ENCODE results near the gene HAPLN2.
"Not testable (repeated sequence)": the region's sequence is repeated elsewhere in the genome, so short reads cannot be mapped to it uniquely, and the experiment has no call there.

Gene HAPLN2

GRCh38 chr1:156618853-156619581 lies at the start of gene HAPLN2:
Gene HAPLN2 (plus strand): TSS chr1:156619415. CDS start chr1:156623491, 4,076 bp downstream.
- DNase-seq = peak; percentile 26

- DNase-seq = no peak
Observed at GRCh38 chr1:156571261-156571852, 47.9 kb upstream of the HAPLN2 start.

- DNase-seq = peak; percentile 69
Observed at GRCh38 chr1:156571919-156572662, 47.1 kb upstream of the HAPLN2 start, which contains the start of gene IQGAP3. Gene IQGAP3 (minus strand): TSS chr1:156572565. CDS start chr1:156572529, 36 bp downstream.

DNA sequence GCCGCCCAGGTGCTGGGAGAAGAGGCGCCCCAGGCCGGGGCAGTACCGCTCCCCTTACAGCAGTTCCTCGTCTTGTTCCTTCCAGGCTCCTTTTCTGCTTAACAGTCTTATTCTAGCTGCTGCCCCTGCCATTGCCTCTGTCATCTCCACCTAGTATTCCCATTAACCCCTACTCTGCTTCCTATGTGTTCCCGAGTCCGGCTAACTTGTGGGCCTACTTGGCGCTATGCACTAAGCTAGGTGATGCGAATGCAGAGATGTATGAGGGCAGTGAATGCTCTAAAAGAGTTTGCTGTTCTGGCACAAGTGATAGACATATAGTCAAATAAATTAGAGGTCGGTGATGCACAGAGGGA lies 46.6 kb upstream of the HAPLN2 start:
- no peak for DNase-seq

DNA sequence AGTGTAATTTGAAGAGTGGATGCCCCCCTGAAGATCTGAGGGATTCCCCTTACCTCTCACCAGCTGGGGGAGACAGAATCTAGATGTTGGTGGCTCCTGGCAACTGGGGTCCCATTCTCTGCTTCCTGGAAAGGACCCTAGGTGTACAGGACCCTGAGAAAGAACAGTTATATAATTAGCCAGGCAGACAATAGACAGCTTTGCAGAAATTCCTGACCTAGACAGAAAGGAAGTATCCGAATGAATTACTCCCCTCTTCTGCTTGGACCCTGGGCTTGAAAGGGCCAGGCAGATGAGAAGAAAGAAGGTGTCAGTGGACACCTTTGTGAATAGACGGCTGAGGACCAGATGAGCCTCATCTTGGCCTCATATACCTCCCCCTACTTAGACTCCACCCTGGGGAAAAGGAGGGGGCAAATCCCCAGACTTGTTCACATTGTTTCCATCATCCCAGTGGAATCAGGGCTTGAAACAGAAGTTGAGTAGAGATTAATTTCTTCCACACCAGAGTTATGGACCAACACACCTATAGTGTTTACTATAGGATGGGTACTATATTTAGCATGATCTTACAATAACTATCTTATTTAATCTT lies 45.1 kb upstream of the HAPLN2 start:
- no peak for DNase-seq

- DNase-seq = peak; percentile 3
Observed at GRCh38 chr1:156577550-156577949, 41.7 kb upstream of the HAPLN2 start.

GRCh38 chr1:156578055-156578454 lies 41.2 kb upstream of the HAPLN2 start:
- DNase-seq = no peak

GRCh38 chr1:156579472-156579871 lies 39.7 kb upstream of the HAPLN2 start, which contains the start of gene TTC24:
Gene TTC24 (plus strand): TSS chr1:156579723. CDS start chr1:156581365, 1,642 bp downstream.
- DNase-seq = peak; percentile 55

- no peak for DNase-seq
Observed at GRCh38 chr1:156581661-156582387, 37.4 kb upstream of the HAPLN2 start.

GRCh38 chr1:156582388-156583017 lies 36.7 kb upstream of the HAPLN2 start:
- no peak for DNase-seq

DNA sequence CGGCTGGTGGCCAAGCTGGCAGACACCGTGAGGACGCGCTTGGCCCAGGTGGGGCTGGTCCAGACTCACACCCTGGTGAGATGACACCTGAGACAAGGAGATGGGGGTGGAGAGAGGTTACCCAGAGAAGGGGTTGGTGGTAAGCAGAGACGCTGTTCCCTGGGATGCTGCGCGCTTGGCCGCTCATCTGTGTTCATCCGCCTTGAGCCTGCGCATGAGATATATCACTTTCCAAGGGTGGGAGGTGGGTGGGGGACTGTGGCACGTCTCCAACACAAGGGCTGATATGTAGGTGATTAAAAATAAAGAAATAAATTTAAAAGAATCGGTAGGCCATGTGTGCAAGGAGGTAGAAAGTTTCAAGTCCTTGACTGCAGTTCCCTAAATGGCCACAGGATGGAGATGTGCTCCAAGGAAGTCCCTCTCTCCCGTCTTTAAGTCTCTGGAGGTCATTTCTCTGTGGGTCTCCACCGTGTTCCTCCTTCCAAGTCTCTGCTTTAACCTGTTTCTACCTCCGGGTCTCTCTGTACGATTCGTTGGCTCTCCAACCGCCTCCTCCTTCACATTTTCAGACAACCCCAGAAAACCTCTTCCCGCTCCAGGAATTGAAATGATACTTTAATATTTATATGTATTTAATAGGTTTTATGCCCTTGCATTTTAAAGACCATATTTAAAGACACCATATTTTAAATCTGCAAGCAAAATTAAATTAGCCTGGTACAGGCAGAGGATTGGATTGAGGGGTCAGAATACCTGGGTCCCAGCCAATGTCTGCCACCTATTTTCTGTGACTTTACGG lies 35.2 kb upstream of the HAPLN2 start:
- peak; percentile 73 for DNase-seq

DNA sequence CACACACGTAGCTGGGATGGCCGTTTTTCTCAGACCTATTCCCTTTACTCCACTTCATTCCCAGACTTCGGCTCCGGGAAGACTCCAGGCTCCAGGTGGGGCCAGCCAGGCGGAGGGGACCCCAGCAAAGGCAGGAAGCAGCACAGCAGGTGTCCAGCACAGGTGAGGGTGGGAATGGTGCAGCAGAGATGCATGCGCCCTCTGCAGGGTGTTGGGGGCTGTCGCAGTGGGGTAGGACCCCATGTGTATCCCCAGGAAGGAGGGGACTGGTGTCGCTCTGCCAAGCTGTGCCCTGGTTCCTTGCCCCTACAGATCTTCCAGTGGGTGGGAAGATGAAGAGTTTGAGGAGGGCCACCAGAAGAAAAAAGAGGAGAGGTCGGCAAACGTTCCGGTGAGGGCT lies 34.4 kb upstream of the HAPLN2 start:
- peak; percentile 33 for DNase-seq

DNA sequence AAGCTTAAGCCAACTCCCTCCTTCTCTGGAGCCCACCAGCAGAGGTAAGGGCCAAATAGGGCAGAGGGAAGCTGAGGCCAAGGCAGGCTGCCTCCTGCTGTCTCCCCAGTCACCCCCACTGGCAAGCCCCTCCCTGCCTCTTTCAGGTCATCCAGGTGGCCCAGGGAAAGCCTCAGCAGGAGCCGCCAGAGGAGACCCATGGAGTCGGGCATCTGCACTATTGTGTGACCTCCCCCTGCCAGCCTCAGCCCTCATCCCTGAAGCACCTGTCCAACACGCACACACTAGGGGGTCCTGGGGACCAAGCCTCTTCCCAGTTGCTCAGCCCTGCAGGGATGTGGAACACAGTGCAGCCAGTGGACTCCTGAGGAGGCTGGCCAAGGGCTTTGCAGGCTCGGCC lies 32.9 kb upstream of the HAPLN2 start:
- DNase-seq = no peak

DNA sequence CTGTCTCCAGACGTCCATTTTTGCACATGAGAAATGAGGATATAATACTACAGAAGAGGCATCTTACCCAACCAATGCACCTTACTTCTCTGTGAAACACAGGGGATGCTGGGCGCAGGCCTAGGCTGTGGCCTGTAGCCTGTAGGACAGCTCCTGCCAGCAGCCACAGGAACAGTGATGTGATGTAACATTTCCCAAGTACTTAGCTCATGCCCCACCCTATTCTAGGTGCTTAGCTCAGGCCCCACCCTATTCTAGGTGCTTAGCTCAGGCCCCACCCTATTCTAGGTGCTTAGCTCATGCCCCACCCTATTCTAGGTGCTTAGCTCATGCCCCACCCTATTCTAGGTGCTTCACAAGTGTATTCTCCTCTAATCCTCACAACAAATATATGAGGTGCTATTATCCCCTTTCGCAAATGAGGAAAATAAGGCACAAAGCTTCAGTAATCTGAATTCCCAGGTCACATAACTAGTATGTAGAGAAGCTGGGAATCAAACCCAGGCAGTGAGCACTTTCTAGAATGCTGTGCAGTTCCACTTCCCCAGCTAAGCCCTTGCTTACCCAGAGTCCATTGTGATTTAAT lies 32.2 kb upstream of the HAPLN2 start:
- no peak for DNase-seq

GRCh38 chr1:156587927-156588326 lies 31.3 kb upstream of the HAPLN2 start:
- DNase-seq = not testable (repeated sequence)

GRCh38 chr1:156589546-156589945 lies 29.7 kb upstream of the HAPLN2 start:
- DNase-seq = no peak

DNA sequence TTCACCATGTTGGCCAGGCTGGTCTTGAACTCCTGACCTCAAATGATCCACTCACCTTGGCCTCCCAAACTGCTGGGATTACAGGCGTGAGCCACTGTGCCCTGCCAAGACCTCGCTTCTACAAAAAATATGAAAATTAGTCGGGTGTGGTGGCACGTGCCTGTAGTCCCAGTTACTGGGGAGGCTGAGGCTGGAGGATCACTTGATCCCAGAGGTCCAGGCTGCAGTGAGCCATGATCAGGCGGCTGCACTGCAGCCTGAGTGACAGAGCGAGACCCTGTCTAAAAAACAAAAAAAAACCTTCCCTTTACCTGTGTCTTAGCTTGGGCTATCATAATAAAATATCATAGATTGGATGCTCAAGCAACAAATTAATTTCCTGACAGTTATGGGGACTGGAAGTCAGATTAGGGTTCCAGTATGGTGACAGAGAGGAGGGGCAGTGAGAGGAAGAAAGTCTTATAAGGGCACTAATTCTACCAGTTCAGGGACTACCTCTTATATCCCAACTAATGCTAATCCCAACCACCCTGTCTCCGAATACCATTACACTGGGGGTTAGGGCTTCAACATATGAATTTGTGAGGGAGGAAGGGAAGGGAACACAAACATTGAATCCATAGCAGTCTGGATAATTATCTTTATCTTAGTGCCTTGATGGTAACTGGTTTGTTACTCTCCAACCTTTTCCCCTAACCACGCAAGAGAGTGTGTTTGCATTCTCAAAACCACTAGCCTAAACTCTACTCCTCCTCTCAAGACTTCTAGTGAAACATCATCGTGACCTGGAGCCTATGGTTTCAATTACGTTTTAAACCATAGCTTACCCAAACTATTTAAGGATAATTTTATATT lies 28.7 kb upstream of the HAPLN2 start:
- DNase-seq = no peak

DNA sequence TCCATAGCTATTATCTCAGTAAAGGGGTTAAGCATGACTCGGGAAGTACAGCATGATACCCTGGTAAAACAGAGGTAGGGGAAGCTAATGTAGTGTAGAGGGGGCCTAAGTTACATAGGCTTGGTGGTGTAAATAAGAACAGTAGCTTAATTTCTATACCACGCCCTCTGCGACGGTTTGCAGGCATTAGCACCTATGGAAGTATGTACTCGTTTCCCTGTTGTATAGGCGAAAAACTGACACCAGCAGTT lies 28.1 kb upstream of the HAPLN2 start:
- DNase-seq = no peak

DNA sequence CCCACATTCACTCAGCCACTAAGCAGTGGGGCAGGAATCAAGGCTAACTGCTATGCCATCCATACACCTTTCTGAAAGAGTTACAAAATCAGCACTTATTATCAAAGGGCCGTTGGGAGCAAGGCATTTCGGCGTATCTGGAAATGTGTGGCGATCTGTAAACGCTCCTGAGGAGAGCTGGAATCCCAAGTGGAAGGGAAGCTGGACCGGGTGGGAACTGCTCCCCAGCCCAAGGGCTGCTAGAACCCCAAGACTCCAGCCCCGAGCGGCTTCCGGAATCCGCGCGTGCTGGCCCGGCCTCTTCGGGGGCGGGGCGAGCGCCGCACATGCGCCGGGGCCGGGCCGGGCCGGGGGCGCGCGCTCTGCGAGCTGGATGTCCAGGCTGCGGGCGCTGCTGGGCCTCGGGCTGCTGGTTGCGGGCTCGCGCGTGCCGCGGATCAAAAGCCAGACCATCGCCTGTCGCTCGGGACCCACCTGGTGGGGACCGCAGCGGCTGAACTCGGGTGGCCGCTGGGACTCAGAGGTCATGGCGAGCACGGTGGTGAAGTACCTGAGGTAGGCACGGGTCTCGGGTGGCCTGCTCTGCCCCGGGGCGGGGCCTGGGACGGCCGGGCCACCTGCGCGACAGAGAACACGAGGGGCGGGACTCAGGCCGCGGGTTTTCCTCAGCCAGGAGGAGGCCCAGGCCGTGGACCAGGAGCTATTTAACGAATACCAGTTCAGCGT lies 27.6 kb upstream of the HAPLN2 start, which contains the start of gene NAXE:
Gene NAXE (plus strand): TSS at position 345 of the 726 bp plus-strand sequence. CDS start 29 bp downstream, at position 374.
- DNase-seq = peak; percentile 64
